Caco-2 (cell line): Measurements from ENCODE around the gene CLDN24. TPM values are rescaled to one million over a fixed set of nuclear protein-coding genes. Genes with fewer than 3 reads are reported as not detected.

Experiments
- BruUV-seq: library from RNA; stranded (reverse); fragments of 400-500 nt; replicated peaks from 2 replicates; lab custom pipeline; 2021; lab: Mats Ljungman, UMichigan
- CTCF ChIA-PET: fragments of 300-600 bp; sonication (Branson Sonifier 250); formaldehyde crosslinking; loops from one replicate; lab custom pipeline; 2022; ENCODE audit warnings: antibody characterized with exemption; lab: Charles Lee
- POLR2A ChIA-PET: fragments of 300-600 bp; sonication (Branson Sonifier 250); formaldehyde crosslinking; loops from one replicate; lab custom pipeline; 2022; ENCODE audit warnings: antibody characterized with exemption; lab: Charles Lee
- DNase-seq, 2 experiments: peaks; one replicate each; pipeline versions ENCODE4 v3.0.0 to v3.0.0-alpha.2; 2020 to 2022
- H3K27me3 ChIP-seq: replicated peaks from 2 replicates; pipeline ENCODE4 v1.6.0; 2011; ENCODE audit warnings: low read length; ENCODE audit not compliant: control insufficient read depth, insufficient read depth
- H3K36me3 ChIP-seq: 2 replicates; pipeline ENCODE4 v1.5.1; 2011; ENCODE audit warnings: low read length; ENCODE audit not compliant: control insufficient read depth, insufficient read depth
- H3K4me1 ChIP-seq: fragments of 250-450 bp; sonication (Bioruptor Pico); 2 replicates; pipeline ENCODE4 v1.5.1; 2020; ENCODE audit warnings: mild to moderate bottlenecking
- H3K4me3 ChIP-seq: 2 replicates; pipeline ENCODE4 v1.5.1; 2011; ENCODE audit warnings: low read depth, mild to moderate bottlenecking, control low read depth, low read length
- H3K9me3 ChIP-seq: fragments of 250-450 bp; sonication (Bioruptor Pico); 2 replicates; pipeline ENCODE4 v1.5.1; 2020; ENCODE audit warnings: mild to moderate bottlenecking, moderate library complexity
- H3K27ac Mint-ChIP-seq: one replicate; pipeline ENCODE4 v1.8.0; 2022; ENCODE audit warnings: mixed read lengths; ENCODE audit not compliant: unreplicated experiment
- H3K27me3 Mint-ChIP-seq: one replicate; pipeline ENCODE4 v1.8.0; 2022; ENCODE audit warnings: mixed read lengths; ENCODE audit not compliant: insufficient read depth, unreplicated experiment
- H3K36me3 Mint-ChIP-seq: one replicate; pipeline ENCODE4 v1.8.0; 2022; ENCODE audit warnings: mild to moderate bottlenecking, mixed read lengths; ENCODE audit not compliant: insufficient read depth, unreplicated experiment
- H3K4me1 Mint-ChIP-seq: one replicate; pipeline ENCODE4 v1.8.0; 2022; ENCODE audit warnings: low read depth, mixed read lengths; ENCODE audit not compliant: unreplicated experiment
- H3K4me3 Mint-ChIP-seq: one replicate; pipeline ENCODE4 v1.8.0; 2022; ENCODE audit warnings: mild to moderate bottlenecking, moderate library complexity, mixed read lengths; ENCODE audit not compliant: unreplicated experiment
- H3K9me3 Mint-ChIP-seq: one replicate; pipeline ENCODE4 v1.8.0; 2022; ENCODE audit warnings: mixed read lengths; ENCODE audit not compliant: unreplicated experiment
- CTCF ChIP-seq, 2 experiments: fragments of 200-600 bp in 1 of 2; IDR thresholded peaks; 1 replicate in 1 of 2; 2 replicates in 1 of 2; pipeline versions ENCODE4 v1.5.1 to v1.8.0; 2011 to 2022; ENCODE audit warnings: antibody characterized with exemption in 1 of 2, control low read depth in 1 of 2, inconsistent platforms in 1 of 2, low read depth in 1 of 2, low read length in 1 of 2, mild to moderate bottlenecking in 1 of 2, moderate library complexity in 1 of 2; ENCODE audit not compliant: insufficient read depth in 1 of 2, severe bottlenecking in 1 of 2, unreplicated experiment in 1 of 2
- intact Hi-C: fragments of 100-400 bp; cut with micrococcal nuclease; formaldehyde crosslinking; loops from one replicate; pipeline ENCODE4 v1.10.0; 2022; ENCODE audit not compliant: unreplicated experiment
- total RNA-seq: library from RNA; stranded (reverse); gene quantifications from 2 replicates; pipeline ENCODE4 v1.2.3, GENCODE V29; 2022

The CLDN24 gene
- total RNA-seq, 1 experiment from 2014 or later, result not detected

- Mint-ChIP-seq H3K4me1 (no peaks in the 10 kb centered on the region), H3K36me3 (no peaks in the 10 kb centered on the region), H3K27ac (no peak overlapping the region), H3K9me3 (no peaks in the 10 kb centered on the region), H3K27me3 (no peaks in the 10 kb centered on the region), H3K4me3 (no peak overlapping the region)
- Histone ChIP-seq H3K9me3 (no peaks in the 10 kb centered on the region; the same call in 1 of the 2 replicates), H3K4me3 (no peak overlapping the region), H3K4me1 (peaks cover 14% of the 10 kb centered on the region), H3K36me3 (no peaks in the 10 kb centered on the region), H3K27me3 (no peaks in the 10 kb centered on the region)
- intact Hi-C loops, result no loop called here
- no TSS peak for BruUV-seq
- no peak for DNase-seq
- CTCF ChIA-PET, result no interaction called here
- TF ChIP-seq CTCF (IDR thresholded peaks at IDR 0.05; ENCODE audit: insufficient read depth in 1 of 2, low read depth in 1 of 2, low read length in 1 of 2, severe bottlenecking in 1 of 2, unreplicated experiment in 1 of 2), result no peak
- POLR2A ChIA-PET, result no interaction called here
Observed at GRCh38 chr4:183356931-183357675, 34.9 kb upstream of the CLDN24 start.

GRCh38 chr4:183356173-183356830 lies 34.1 kb upstream of the CLDN24 start:
- Mint-ChIP-seq H3K27ac (no peak overlapping the region), H3K9me3 (no peaks in the 10 kb centered on the region), H3K27me3 (no peaks in the 10 kb centered on the region), H3K4me1 (no peaks in the 10 kb centered on the region), H3K4me3 (no peak overlapping the region), H3K36me3 (no peaks in the 10 kb centered on the region)
- no peaks in the 10 kb centered on the region; the same call in 1 of the 2 replicates for H3K9me3 ChIP-seq
- no peaks in the 10 kb centered on the region for H3K36me3 ChIP-seq
- intact Hi-C loops, result no loop called here
- no TSS peak for BruUV-seq
- POLR2A ChIA-PET, result no interaction called here
- peaks cover 14% of the 10 kb centered on the region for H3K4me1 ChIP-seq
- no peak for DNase-seq
- no peak for TF ChIP-seq CTCF (IDR thresholded peaks at IDR 0.05; ENCODE audit: insufficient read depth in 1 of 2, low read depth in 1 of 2, low read length in 1 of 2, severe bottlenecking in 1 of 2, unreplicated experiment in 1 of 2)
- CTCF ChIA-PET, result no interaction called here
- H3K27me3 ChIP-seq, result no peaks in the 10 kb centered on the region
- H3K4me3 ChIP-seq, result no peak overlapping the region

GRCh38 chr4:183355405-183355804 lies 33.2 kb upstream of the CLDN24 start:
- CTCF ChIA-PET, result no interaction called here
- TF ChIP-seq CTCF (IDR thresholded peaks at IDR 0.05; ENCODE audit: insufficient read depth in 1 of 2, low read depth in 1 of 2, low read length in 1 of 2, severe bottlenecking in 1 of 2, unreplicated experiment in 1 of 2), result no peak
- no peaks in the 10 kb centered on the region for H3K36me3 Mint-ChIP-seq
- Histone ChIP-seq H3K9me3 (no peaks in the 10 kb centered on the region), H3K4me3 (no peak overlapping the region), H3K36me3 (no peaks in the 10 kb centered on the region), H3K4me1 (peaks cover 14% of the 10 kb centered on the region), H3K27me3 (no peaks in the 10 kb centered on the region)
- H3K4me3 Mint-ChIP-seq, result no peak overlapping the region
- H3K27me3 Mint-ChIP-seq, result no peaks in the 10 kb centered on the region
- POLR2A ChIA-PET, result no interaction called here
- BruUV-seq, result no TSS peak
- H3K27ac Mint-ChIP-seq, result no peak overlapping the region
- intact Hi-C loops, result no loop called here
- H3K9me3 Mint-ChIP-seq, result no peaks in the 10 kb centered on the region
- DNase-seq, result no peak
- H3K4me1 Mint-ChIP-seq, result no peaks in the 10 kb centered on the region
